Endothelial cell of umbilical vein (primary cell): ENCODE measurements around the gene GSTCD. TPM values are rescaled to one million over a fixed set of nuclear protein-coding genes. Genes with fewer than 3 reads are reported as not detected.
A peak's percentile ranks its signal among the peaks of the same experiment; 100 is the strongest.
"Not testable (repeated sequence)": the region's sequence is repeated elsewhere in the genome, so short reads cannot be mapped to it uniquely, and the experiment has no call there.

ENCODE experiments used
- BruUV-seq: library from RNA; stranded (reverse); fragments of 400-500 nt; replicated peaks from 2 replicates; lab custom pipeline; 2021; lab: Mats Ljungman, UMichigan
- CTCF ChIA-PET: fragments of 300-600, 350-600 bp; sonication (Branson Sonifier 250); formaldehyde crosslinking; loops from one replicate; lab custom pipeline; 2021; ENCODE audit warnings: antibody characterized with exemption, inconsistent platforms; lab: Charles Lee
- POLR2A ChIA-PET: fragments of 300-600, 350-600 bp; sonication (Branson Sonifier 250); formaldehyde crosslinking; loops from one replicate; lab custom pipeline; 2021; ENCODE audit warnings: antibody characterized with exemption, inconsistent platforms; lab: Charles Lee
- DNase-seq: peaks from one replicate; pipeline ENCODE4 v3.0.0-alpha.2; 2011; ENCODE audit warnings: low read depth, low spot score
- FAIRE-seq: peaks from 2 replicates; lab custom pipeline; 2011; peaks lifted over from hg19 to GRCh38; lab: Jason Lieb, UNC
- H2AFZ ChIP-seq: 2 replicates; pipeline ENCODE4 v1.6.0; 2012; ENCODE audit warnings: low read depth, low read length, control low read depth, inconsistent platforms
- H3K27ac ChIP-seq: 2 replicates; pipeline ENCODE4 v1.5.1; 2011; ENCODE audit warnings: low read depth, mild to moderate bottlenecking, control low read depth, low read length, moderate library complexity; ENCODE audit not compliant: insufficient read depth
- H3K27me3 ChIP-seq, 2 experiments: 2 replicates each; pipeline versions ENCODE4 v1.6.0 to v1.6.1; 2011; ENCODE audit warnings: low read length in 2 of 2, mixed read lengths in 1 of 2; ENCODE audit not compliant: control insufficient read depth in 2 of 2, insufficient read depth in 2 of 2
- H3K36me3 ChIP-seq, 2 experiments: 2 replicates in 1 of 2; 3 replicates in 1 of 2; pipeline ENCODE4 v1.5.1; 2011; ENCODE audit warnings: low read length in 2 of 2, mild to moderate bottlenecking in 1 of 2, moderate library complexity in 1 of 2; ENCODE audit not compliant: control insufficient read depth in 2 of 2, insufficient read depth in 2 of 2; ENCODE audit errors: extremely low read depth in 1 of 2
- H3K4me1 ChIP-seq: 3 replicates; pipeline ENCODE4 v1.5.1; 2011; ENCODE audit warnings: mild to moderate bottlenecking, low read length; ENCODE audit not compliant: control insufficient read depth, insufficient read depth; ENCODE audit errors: extremely low read depth
- H3K4me2 ChIP-seq: 2 replicates; pipeline ENCODE4 v1.6.1; 2011; ENCODE audit warnings: low read length, control low read depth, mixed read lengths; ENCODE audit not compliant: insufficient read depth
- H3K4me3 ChIP-seq, 3 experiments: fragments of 200-600 bp in 1 of 3; sonication (generic), shearing (Covaris generic) in 1 of 3; replicated peaks in 1 of 3; 2 replicates each; pipeline ENCODE4 v1.5.1; 2011 to 2016; ENCODE audit warnings: control low read depth in 3 of 3, low read length in 3 of 3, mild to moderate bottlenecking in 2 of 3, inconsistent platforms in 1 of 3, low read depth in 1 of 3, moderate library complexity in 1 of 3; ENCODE audit not compliant: insufficient read depth in 1 of 3
- H3K79me2 ChIP-seq: 2 replicates; pipeline ENCODE4 v1.6.0; 2012; ENCODE audit warnings: low read length, inconsistent platforms; ENCODE audit not compliant: control insufficient read depth, insufficient read depth
- H3K9ac ChIP-seq: replicated peaks from 2 replicates; pipeline ENCODE3; 2011; ENCODE audit warnings: low read length, control low read depth; ENCODE audit not compliant: insufficient read depth; ENCODE audit errors: extremely low read depth
- H3K9me1 ChIP-seq: replicated peaks from 3 replicates; pipeline ENCODE4 v1.6.0; 2011; ENCODE audit warnings: mild to moderate bottlenecking, low read length; ENCODE audit not compliant: control insufficient read depth, insufficient read depth; ENCODE audit errors: extremely low read depth
- H3K9me3 ChIP-seq: replicated peaks from 2 replicates; pipeline ENCODE4 v1.5.1; 2012; ENCODE audit warnings: low read length, inconsistent platforms; ENCODE audit not compliant: control insufficient read depth, insufficient read depth
- H4K20me1 ChIP-seq: replicated peaks from 2 replicates; pipeline ENCODE3; 2011; ENCODE audit warnings: mild to moderate bottlenecking, low read length; ENCODE audit not compliant: control insufficient read depth, insufficient read depth; ENCODE audit errors: extremely low read depth
- EZH2 ChIP-seq: IDR thresholded peaks from 2 replicates; pipeline ENCODE4 v1.6.1; 2012; ENCODE audit warnings: borderline replicate concordance, low read depth, mild to moderate bottlenecking, moderate library complexity, low read length, inconsistent platforms; ENCODE audit not compliant: severe bottlenecking
- FOS ChIP-seq: IDR thresholded peaks from 2 replicates; pipeline ENCODE4 v1.6.1; 2011; ENCODE audit warnings: mild to moderate bottlenecking, low read length, moderate library complexity, borderline replicate concordance; ENCODE audit not compliant: insufficient read depth
- GATA2 ChIP-seq: IDR thresholded peaks from 2 replicates; pipeline ENCODE4 v1.7.0; 2011; ENCODE audit warnings: low read depth, mild to moderate bottlenecking, moderate library complexity, mixed read lengths, low read length; ENCODE audit not compliant: insufficient read length, insufficient read depth
- JUN ChIP-seq: IDR thresholded peaks from 2 replicates; pipeline ENCODE4 v1.6.1; 2011; ENCODE audit warnings: borderline replicate concordance, low read depth; ENCODE audit not compliant: insufficient read length, insufficient read depth
- MYC ChIP-seq: IDR thresholded peaks from one replicate; pipeline ENCODE4 v1.6.1; 2011; ENCODE audit warnings: mild to moderate bottlenecking, low read depth, low read length
- POLR2A ChIP-seq: IDR thresholded peaks from 2 replicates; pipeline ENCODE4 v1.6.1; 2012; ENCODE audit warnings: low read depth, mild to moderate bottlenecking, control low read depth, low read length
- POLR2AphosphoS5 ChIP-seq: IDR thresholded peaks from 2 replicates; pipeline ENCODE4 v1.6.1; 2012; ENCODE audit warnings: low read depth, mild to moderate bottlenecking, control low read depth, low read length, moderate library complexity; ENCODE audit not compliant: insufficient read depth
- dilution Hi-C: fragments of 300-500 bp; cut with MboI; formaldehyde crosslinking; loops from one replicate; pipeline ENCODE4 v1.15.0; 2019; ENCODE audit warnings: low sequenced_read_pairs; ENCODE audit not compliant: extremely low pct_ligation_motif_present
- intact Hi-C: fragments of 100-400 bp; cut with micrococcal nuclease; formaldehyde crosslinking; loops from one replicate; pipeline ENCODE4 v1.10.0; 2022
- polyA plus RNA-seq, 4 experiments: library from polyadenylated mRNA; depleted of rRNA in 3 of 4; stranded (reverse) in 3 of 4; unstranded in 1 of 4; fragments of >200 nt; gene quantifications; 2 replicates each; pipeline versions ENCODE4 v1.2.1 to v1.2.3, GENCODE V29; 2011 to 2012; ENCODE audit warnings: missing spikeins in 1 of 4
- total RNA-seq: library from RNA; stranded (reverse); gene quantifications from 2 replicates; pipeline ENCODE4 v1.2.3, GENCODE V29; 2021
- TF ChIP-seq, protein P1 (sequence below): IDR thresholded peaks from 2 replicates; pipeline ENCODE4 v1.6.1; 2011; ENCODE audit not compliant: insufficient read depth, insufficient read length
- TF ChIP-seq, protein P2 (sequence below), 2 donors: IDR thresholded peaks; 1 replicate in 1 of 2; 2 replicates in 1 of 2; pipeline ENCODE4 v1.5.1; 2011; ENCODE audit warnings: low read length in 2 of 2, mild to moderate bottlenecking in 2 of 2, moderate library complexity in 2 of 2, control low read depth in 1 of 2, inconsistent platforms in 1 of 2, low read depth in 1 of 2; ENCODE audit not compliant: insufficient read depth in 1 of 2; ENCODE audit errors: extremely low read depth in 1 of 2

Gene GSTCD
- total and polyA plus RNA-seq, 2 donors (not counting 3 experiments of a cell fraction or from before 2014, with no cell fraction given): 3.3 to 11.3 TPM

DNA sequence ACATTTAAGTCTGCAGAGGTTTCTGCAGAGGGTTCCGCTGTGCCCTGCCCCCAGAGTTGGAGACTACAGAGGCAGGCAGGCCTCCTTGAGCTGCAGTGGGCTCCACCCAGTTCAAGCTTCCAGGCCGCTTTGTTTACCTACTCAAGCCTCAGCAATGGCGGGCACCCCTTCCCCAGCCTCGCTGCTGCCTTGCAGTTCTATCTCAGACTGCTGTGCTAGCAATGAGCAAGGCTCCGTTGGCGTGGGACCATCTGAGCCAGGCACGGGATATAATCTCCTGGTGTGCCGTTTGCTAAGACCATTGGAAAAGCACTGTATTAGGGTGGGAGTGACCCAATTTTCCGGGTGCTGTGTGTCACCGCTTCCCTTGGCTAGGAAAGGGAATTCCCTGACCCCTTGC lies 26.6 kb downstream of the GSTCD start:
- H4K20me1 ChIP-seq, H2AFZ ChIP-seq, POLR2A ChIA-PET, intact Hi-C loops, H3K79me2 ChIP-seq, H3K27me3 ChIP-seq, BruUV-seq, H3K4me1 ChIP-seq, H3K27ac ChIP-seq, H3K9ac ChIP-seq, H3K9me1 ChIP-seq, H3K4me2 ChIP-seq, DNase-seq, H3K9me3 ChIP-seq, FAIRE-seq, H3K36me3 ChIP-seq, H3K4me3 ChIP-seq, dilution Hi-C loops: not testable (repeated sequence)
- CTCF ChIA-PET: interaction anchor here (0.9 to 1.8 kb wide), 2 partner anchors 9 to 20 kb away, joined by 4 read pairs; no protein-coding TSS in a partner anchor

GRCh38 chr4:105741548-105741947 lies 33.0 kb downstream of the GSTCD start:
- dilution Hi-C loops (no loop called here), intact Hi-C loops (no loop called here)
- H2AFZ ChIP-seq: no peak overlapping the region
- no peaks in the 10 kb centered on the region for H3K36me3 ChIP-seq
- CTCF ChIA-PET: no interaction called here
- no peak overlapping the region for H3K4me2 ChIP-seq
- H3K27me3 ChIP-seq: no peaks in the 10 kb centered on the region
- no peak overlapping the region for H3K27ac ChIP-seq
- no peak for FAIRE-seq
- peak; percentile 16 for DNase-seq
- no peak overlapping the region for H3K4me3 ChIP-seq
- H3K4me1 ChIP-seq: no peaks in the 10 kb centered on the region
- TF ChIP-seq POLR2A: no peak
- no peak for TF ChIP-seq POLR2AphosphoS5
- TF ChIP-seq, protein P1, sequence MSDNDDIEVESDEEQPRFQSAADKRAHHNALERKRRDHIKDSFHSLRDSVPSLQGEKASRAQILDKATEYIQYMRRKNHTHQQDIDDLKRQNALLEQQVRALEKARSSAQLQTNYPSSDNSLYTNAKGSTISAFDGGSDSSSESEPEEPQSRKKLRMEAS: no peak
- no peak for TF ChIP-seq GATA2
- no peak for TF ChIP-seq JUN
- TF ChIP-seq EZH2: no peak
- TF ChIP-seq FOS: no peak
- TF ChIP-seq MYC: no peak
- TF ChIP-seq, protein P2, sequence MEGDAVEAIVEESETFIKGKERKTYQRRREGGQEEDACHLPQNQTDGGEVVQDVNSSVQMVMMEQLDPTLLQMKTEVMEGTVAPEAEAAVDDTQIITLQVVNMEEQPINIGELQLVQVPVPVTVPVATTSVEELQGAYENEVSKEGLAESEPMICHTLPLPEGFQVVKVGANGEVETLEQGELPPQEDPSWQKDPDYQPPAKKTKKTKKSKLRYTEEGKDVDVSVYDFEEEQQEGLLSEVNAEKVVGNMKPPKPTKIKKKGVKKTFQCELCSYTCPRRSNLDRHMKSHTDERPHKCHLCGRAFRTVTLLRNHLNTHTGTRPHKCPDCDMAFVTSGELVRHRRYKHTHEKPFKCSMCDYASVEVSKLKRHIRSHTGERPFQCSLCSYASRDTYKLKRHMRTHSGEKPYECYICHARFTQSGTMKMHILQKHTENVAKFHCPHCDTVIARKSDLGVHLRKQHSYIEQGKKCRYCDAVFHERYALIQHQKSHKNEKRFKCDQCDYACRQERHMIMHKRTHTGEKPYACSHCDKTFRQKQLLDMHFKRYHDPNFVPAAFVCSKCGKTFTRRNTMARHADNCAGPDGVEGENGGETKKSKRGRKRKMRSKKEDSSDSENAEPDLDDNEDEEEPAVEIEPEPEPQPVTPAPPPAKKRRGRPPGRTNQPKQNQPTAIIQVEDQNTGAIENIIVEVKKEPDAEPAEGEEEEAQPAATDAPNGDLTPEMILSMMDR (IDR thresholded peaks at IDR 0.05; ENCODE audit: extremely low read depth in 1 of 2, insufficient read depth in 1 of 2, low read depth in 1 of 2, low read length in 2 of 2): no peak
- H3K9me3 ChIP-seq: no peaks in the 10 kb centered on the region
- no TSS peak for BruUV-seq
- H4K20me1 ChIP-seq: no peaks in the 10 kb centered on the region
- POLR2A ChIA-PET: no interaction called here
- H3K9me1 ChIP-seq: no peaks in the 10 kb centered on the region
- no peaks in the 10 kb centered on the region for H3K79me2 ChIP-seq
- H3K9ac ChIP-seq: no peak overlapping the region
